Trophoblast cell (in vitro differentiated cells and primary cell): ENCODE data around the gene DBNL.
A peak's percentile ranks its signal among the peaks of the same experiment; 100 is the strongest.

Source experiments
- DNase-seq, 2 donors: peaks; one replicate each; pipeline ENCODE4 v3.0.0-alpha.2; 2016
- H2AFZ ChIP-seq: 2 replicates; pipeline ENCODE4 v1.6.1; 2013; ENCODE audit warnings: low read length, moderate library complexity, mild to moderate bottlenecking; ENCODE audit not compliant: insufficient read depth, poor library complexity
- H2AK5ac ChIP-seq: 2 replicates; pipeline ENCODE4 v1.6.1; 2013; ENCODE audit warnings: mild to moderate bottlenecking, low read length
- H2BK120ac ChIP-seq: 2 replicates; pipeline ENCODE4 v1.6.1; 2013; ENCODE audit warnings: low read length, mild to moderate bottlenecking, moderate library complexity; ENCODE audit not compliant: insufficient read depth, poor library complexity
- H2BK12ac ChIP-seq: 2 replicates; pipeline ENCODE4 v1.6.1; 2013; ENCODE audit warnings: mild to moderate bottlenecking, low read length, moderate library complexity
- H2BK5ac ChIP-seq: 2 replicates; pipeline ENCODE4 v1.6.1; 2013; ENCODE audit warnings: low read length, low read depth, moderate library complexity, mild to moderate bottlenecking; ENCODE audit not compliant: poor library complexity
- H3K14ac ChIP-seq: 2 replicates; pipeline ENCODE4 v1.6.1; 2013; ENCODE audit warnings: mild to moderate bottlenecking, low read length
- H3K18ac ChIP-seq: 2 replicates; pipeline ENCODE4 v1.6.1; 2013; ENCODE audit warnings: mild to moderate bottlenecking, low read length
- H3K23ac ChIP-seq: 2 replicates; pipeline ENCODE4 v1.6.1; 2013; ENCODE audit warnings: low read length
- H3K27ac ChIP-seq: 2 replicates; pipeline ENCODE4 v1.5.1; 2013; ENCODE audit warnings: low read depth, mild to moderate bottlenecking, inconsistent platforms, low read length, moderate library complexity
- H3K27me3 ChIP-seq: 2 replicates; pipeline ENCODE4 v1.6.1; 2013; ENCODE audit warnings: inconsistent platforms, mild to moderate bottlenecking, low read length, moderate library complexity; ENCODE audit not compliant: insufficient read depth
- H3K36me3 ChIP-seq, 2 experiments: 1 replicate in 1 of 2; 2 replicates in 1 of 2; pipeline ENCODE4 v1.6.1; 2013; ENCODE audit warnings: low read length in 2 of 2, mild to moderate bottlenecking in 2 of 2, moderate library complexity in 1 of 2; ENCODE audit not compliant: insufficient read depth in 2 of 2, control insufficient read depth in 1 of 2
- H3K4ac ChIP-seq: 2 replicates; pipeline ENCODE4 v1.6.1; 2013; ENCODE audit warnings: low read depth, mild to moderate bottlenecking, low read length, moderate library complexity
- H3K4me1 ChIP-seq, 2 experiments: 1 replicate in 1 of 2; 2 replicates in 1 of 2; pipeline ENCODE4 v1.6.1; 2013; ENCODE audit warnings: low read length in 2 of 2, mild to moderate bottlenecking in 2 of 2, moderate library complexity in 1 of 2; ENCODE audit not compliant: insufficient read depth in 2 of 2, control insufficient read depth in 1 of 2
- H3K4me2 ChIP-seq: 2 replicates; pipeline ENCODE4 v1.6.1; 2013; ENCODE audit warnings: inconsistent platforms, mild to moderate bottlenecking, low read length, moderate library complexity
- H3K4me3 ChIP-seq: 2 replicates; pipeline ENCODE4 v1.5.1; 2013; ENCODE audit warnings: mild to moderate bottlenecking, low read depth, low read length, inconsistent platforms
- H3K79me1 ChIP-seq: one replicate; pipeline ENCODE4 v1.6.1; 2013; ENCODE audit warnings: low read length
- H3K79me2 ChIP-seq: 2 replicates; pipeline ENCODE4 v1.6.1; 2013; ENCODE audit warnings: low read length, mild to moderate bottlenecking; ENCODE audit not compliant: control insufficient read depth, insufficient read depth, poor library complexity
- H3K9ac ChIP-seq: 2 replicates; pipeline ENCODE4 v1.6.1; 2013; ENCODE audit warnings: mild to moderate bottlenecking, low read length
- H3K9me3 ChIP-seq: 2 replicates; pipeline ENCODE4 v1.6.1; 2013; ENCODE audit warnings: low read depth, mild to moderate bottlenecking, control low read depth, inconsistent platforms, low read length; ENCODE audit not compliant: insufficient read depth
- H4K12ac ChIP-seq: 2 replicates; pipeline ENCODE4 v1.6.1; 2013; ENCODE audit warnings: low read depth, mild to moderate bottlenecking, low read length, moderate library complexity
- H4K8ac ChIP-seq: 2 replicates; pipeline ENCODE4 v1.6.1; 2013; ENCODE audit warnings: low read depth, mild to moderate bottlenecking, low read length, moderate library complexity
- H4K91ac ChIP-seq: one replicate; pipeline ENCODE4 v1.6.1; 2013; ENCODE audit warnings: low read depth, mild to moderate bottlenecking, low read length, moderate library complexity
- WGBS: extraction: QIAGEN DNeasy Blood & Tissue Kit; methylation state at CpG from one replicate; pipeline ENCODE4 v1.1.7; 2013; ENCODE audit warnings: missing lambda C conversion rate; ENCODE audit not compliant: insufficient read length, insufficient coverage; ENCODE audit errors: extremely low coverage; 5-methylcytosine and 5-hydroxymethylcytosine counted together

DBNL gene

GRCh38 chr7:44067064-44067951 is 22.8 kb downstream of the DBNL start:
- H3K79me2 ChIP-seq, result no peaks in the 10 kb centered on the region
- H3K4ac ChIP-seq, result no peak overlapping the region
- no peaks in the 10 kb centered on the region for H3K79me1 ChIP-seq
- H4K91ac ChIP-seq, result no peak overlapping the region
- H3K4me2 ChIP-seq, result no peak overlapping the region
- H3K36me3 ChIP-seq, result peaks cover under 1 to 5% of the 10 kb centered on the region in 2 experiments
- H3K9ac ChIP-seq, result no peak overlapping the region
- no peaks in the 10 kb centered on the region for H3K9me3 ChIP-seq
- no peak overlapping the region for H4K12ac ChIP-seq
- no peak overlapping the region for H2BK120ac ChIP-seq
- H3K27me3 ChIP-seq, result no peaks in the 10 kb centered on the region
- no peak overlapping the region for H3K14ac ChIP-seq
- no peak overlapping the region for H2BK5ac ChIP-seq
- no peak overlapping the region for H3K4me3 ChIP-seq
- H3K4me1 ChIP-seq, result peaks cover 0 to 8% of the 10 kb centered on the region in 2 experiments
- no peak overlapping the region for H2AFZ ChIP-seq
- no peak overlapping the region for H2AK5ac ChIP-seq
- no CpG with 5 or more reads among the region's 11 CpGs for WGBS
- no peak overlapping the region for H3K27ac ChIP-seq
- H2BK12ac ChIP-seq, result no peak overlapping the region
- H3K18ac ChIP-seq, result no peak overlapping the region
- DNase-seq, result no peak
- no peak overlapping the region for H3K23ac ChIP-seq
- no peak overlapping the region for H4K8ac ChIP-seq

DNA sequence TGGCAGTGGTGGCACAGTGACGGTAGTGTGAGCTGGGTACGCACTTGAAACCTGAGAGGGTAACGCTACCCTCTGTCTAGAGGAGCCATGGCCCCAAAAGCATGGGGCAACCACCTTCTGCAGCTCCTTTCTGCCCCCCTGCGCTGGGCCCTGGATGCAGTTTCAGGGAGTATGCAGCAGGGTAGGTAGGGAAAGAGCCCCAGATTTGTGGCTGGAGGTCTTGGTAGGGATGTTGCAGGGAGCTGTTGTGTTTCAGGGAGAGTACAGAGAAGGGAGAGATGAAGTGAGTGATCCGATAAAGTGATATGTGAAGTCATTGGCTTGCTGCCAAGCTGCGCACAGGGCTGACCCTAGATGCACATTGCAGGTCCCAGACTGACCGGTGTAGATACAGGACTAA is 23.6 kb downstream of the DBNL start:
- no peak overlapping the region for H2BK5ac ChIP-seq
- no peak overlapping the region for H3K27ac ChIP-seq
- H3K4me2 ChIP-seq, result no peak overlapping the region
- DNase-seq, result no peak
- no peak overlapping the region for H2AFZ ChIP-seq
- no peaks in the 10 kb centered on the region for H3K9me3 ChIP-seq
- H3K4ac ChIP-seq, result no peak overlapping the region
- no peak overlapping the region for H4K91ac ChIP-seq
- WGBS, result no CpG with 5 or more reads among the region's 7 CpGs
- H3K14ac ChIP-seq, result no peak overlapping the region
- H3K36me3 ChIP-seq, result peaks cover 5 to 6% of the 10 kb centered on the region in 2 experiments
- no peak overlapping the region for H2BK120ac ChIP-seq
- no peak overlapping the region for H3K18ac ChIP-seq
- H3K23ac ChIP-seq, result no peak overlapping the region
- H3K4me1 ChIP-seq, result peaks cover 5 to 14% of the 10 kb centered on the region in 2 experiments
- H3K27me3 ChIP-seq, result no peaks in the 10 kb centered on the region
- no peaks in the 10 kb centered on the region for H3K79me2 ChIP-seq
- no peak overlapping the region for H3K9ac ChIP-seq
- H2BK12ac ChIP-seq, result no peak overlapping the region
- H3K4me3 ChIP-seq, result no peak overlapping the region
- H2AK5ac ChIP-seq, result no peak overlapping the region
- no peak overlapping the region for H4K12ac ChIP-seq
- H4K8ac ChIP-seq, result no peak overlapping the region
- H3K79me1 ChIP-seq, result no peaks in the 10 kb centered on the region

DNA sequence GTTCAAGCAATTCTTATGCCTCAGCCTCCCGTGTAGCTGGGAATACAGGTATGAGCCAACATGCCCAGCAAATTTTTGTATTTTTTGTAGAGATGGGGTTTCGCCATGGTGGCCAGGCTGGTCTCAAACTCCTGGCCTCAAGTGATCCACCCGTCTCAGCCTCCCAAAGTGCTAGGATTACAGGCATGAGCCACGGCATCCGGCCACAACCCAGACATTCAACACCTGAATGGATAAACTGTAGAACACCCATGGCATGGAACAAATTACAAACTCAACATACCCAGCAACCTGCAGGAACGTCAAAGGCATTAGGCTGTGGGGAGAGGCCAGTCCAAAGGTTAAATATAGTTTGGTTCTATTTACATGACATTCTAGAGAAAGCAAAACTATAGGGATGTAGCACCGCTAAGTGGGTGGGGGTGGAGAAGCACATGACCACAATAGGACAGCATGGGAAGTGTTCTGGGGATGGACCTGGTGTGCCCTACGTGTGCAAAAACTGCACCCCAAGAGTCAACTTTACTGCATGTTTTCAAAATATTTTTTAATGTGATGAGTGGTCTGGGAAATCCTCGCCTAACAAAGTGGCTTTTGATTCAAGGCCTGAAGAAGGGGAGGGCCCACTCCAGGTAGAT is 27.3 kb downstream of the DBNL start:
- no peak overlapping the region for H3K4ac ChIP-seq
- WGBS, result no CpG with 5 or more reads among the region's 9 CpGs
- no peak overlapping the region for H4K91ac ChIP-seq
- no peak overlapping the region for H3K9ac ChIP-seq
- peaks cover 10 to 14% of the 10 kb centered on the region in 2 experiments for H3K4me1 ChIP-seq
- H3K79me2 ChIP-seq, result no peaks in the 10 kb centered on the region
- H3K14ac ChIP-seq, result no peak overlapping the region
- H3K36me3 ChIP-seq, result peaks cover 30 to 32% of the 10 kb centered on the region in 2 experiments
- H2BK5ac ChIP-seq, result no peak overlapping the region
- no peak overlapping the region for H4K8ac ChIP-seq
- H3K18ac ChIP-seq, result no peak overlapping the region
- no peak overlapping the region for H3K23ac ChIP-seq
- no peak overlapping the region for H2BK120ac ChIP-seq
- no peak overlapping the region for H2AFZ ChIP-seq
- no peak overlapping the region for H3K4me3 ChIP-seq
- no peak overlapping the region for H3K4me2 ChIP-seq
- H2AK5ac ChIP-seq, result no peak overlapping the region
- H3K9me3 ChIP-seq, result no peaks in the 10 kb centered on the region
- no peak overlapping the region for H3K27ac ChIP-seq
- peaks cover 6% of the 10 kb centered on the region for H3K79me1 ChIP-seq
- H3K27me3 ChIP-seq, result no peaks in the 10 kb centered on the region
- H2BK12ac ChIP-seq, result no peak overlapping the region
- H4K12ac ChIP-seq, result no peak overlapping the region
- no peak for DNase-seq

- no CpG with 5 or more reads among the region's 12 CpGs for WGBS
- Histone ChIP-seq H3K23ac (no peak overlapping the region), H4K12ac (peak overlapping the region; percentile 48)
These were observed 28.1 kb downstream of the DBNL start for GRCh38 chr7:44072364-44073231.

More at GRCh38 chr7:44072364-44073231, 28.1 kb downstream of the DBNL start:
- Histone ChIP-seq H3K4ac (no peak overlapping the region), H4K8ac (no peak overlapping the region), H3K79me1 (peaks cover 6% of the 10 kb centered on the region), H2BK120ac (peak overlapping the region; percentile 31), H3K4me1 (peaks cover 10 to 14% of the 10 kb centered on the region in 2 experiments), H3K27ac (no peak overlapping the region), H3K9ac (no peak overlapping the region), H3K4me3 (no peak overlapping the region), H3K79me2 (no peaks in the 10 kb centered on the region), H2AK5ac (peak overlapping the region; percentile 29), H2AFZ (no peak overlapping the region), H3K27me3 (no peaks in the 10 kb centered on the region), H3K18ac (peak overlapping the region; percentile 44), H3K36me3 (peaks cover 37 to 39% of the 10 kb centered on the region in 2 experiments), H2BK5ac (no peak overlapping the region), H4K91ac (no peak overlapping the region), H2BK12ac (peak overlapping the region; percentile 52), H3K4me2 (no peak overlapping the region), H3K14ac (peak overlapping the region; percentile 42), H3K9me3 (no peaks in the 10 kb centered on the region)
- DNase-seq, result peak; percentile 61 to 70
